HepG2 (cell line): ENCODE measurements around the gene NT5M. TPM values are rescaled to one million over a fixed set of nuclear protein-coding genes. Genes with fewer than 3 reads are reported as not detected.

Experiments used
- AHDC1 ChIP-seq: sonication (generic); formaldehyde crosslinking; IDR thresholded peaks from 2 replicates; pipeline ENCODE4 v1.5.1; 2020; ENCODE audit warnings: mild to moderate bottlenecking, missing genetic modification reagents, borderline replicate concordance
- FOXP4 ChIP-seq: sonication (generic); formaldehyde crosslinking; IDR thresholded peaks from 2 replicates; pipeline ENCODE4 v1.4.0; 2020; ENCODE audit warnings: missing genetic modification reagents
- IKZF5 ChIP-seq: IDR thresholded peaks from 2 replicates; pipeline ENCODE4 v1.6.1; 2018; ENCODE audit warnings: missing genetic modification reagents, mild to moderate bottlenecking, missing compliant biosample characterization
- NCOA2 ChIP-seq: sonication (generic); formaldehyde crosslinking; IDR thresholded peaks from 2 replicates; pipeline ENCODE4 v1.8.0; 2022; ENCODE audit warnings: inconsistent platforms
- ZNF142 ChIP-seq: sonication (generic); formaldehyde crosslinking; IDR thresholded peaks from 2 replicates; pipeline ENCODE4 v1.4.0; 2020; ENCODE audit warnings: missing genetic modification reagents
- ZNF572 ChIP-seq: sonication (generic); formaldehyde crosslinking; IDR thresholded peaks from 2 replicates; pipeline ENCODE4 v1.5.1; 2020; ENCODE audit warnings: mild to moderate bottlenecking, missing genetic modification reagents
- ZNF619 ChIP-seq: sonication (generic); formaldehyde crosslinking; IDR thresholded peaks from 2 replicates; pipeline ENCODE4 v1.4.0; 2020; ENCODE audit warnings: mild to moderate bottlenecking, missing genetic modification reagents
- polyA plus RNA-seq, 8 experiments: library from polyadenylated mRNA; depleted of rRNA in 3 of 8; stranded (reverse) in 7 of 8; unstranded in 1 of 8; fragments of >200 nt; fragmentation: Illumina TruSeq in 4 of 8; extraction: Trizol in 4 of 8; gene quantifications; 2 replicates each; pipeline versions ENCODE4 v1.2.1 to v1.2.3, GENCODE V29; 2011 to 2016; ENCODE audit warnings: low read depth in 4 of 8, missing spikeins in 1 of 8, mixed read lengths in 1 of 8; ENCODE audit not compliant: insufficient read depth in 1 of 8
- total RNA-seq, 5 experiments: library from RNA; depleted of rRNA; stranded (reverse); fragments of >200 nt; fragmentation: Illumina TruSeq; extraction: Trizol; gene quantifications; 2 replicates each; pipeline ENCODE4 v1.2.3, GENCODE V29; 2016; ENCODE audit warnings: low read depth in 1 of 5

Gene NT5M
- total and polyA plus RNA-seq, 2 of the 13 experiments (the other 11 are each of a cell fraction or from before 2014, with no cell fraction given) = 0.55 to 0.78 TPM

GRCh38 chr17:17280613-17281549, 22.3 kb upstream of the NT5M start, which contains the start of gene COPS3 (continued):
- TF ChIP-seq AHDC1 (CRISPR knock-in tag) = 0 out of 2 replicates have a peak, but pooled peaks have one; percentile 40
- TF ChIP-seq ZNF572 (CRISPR knock-in tag) = no peak
- peak; percentile 16; the same call in 1 of the 2 replicates for TF ChIP-seq FOXP4
- TF ChIP-seq ZNF142 = 0 out of 2 replicates have a peak, but pooled peaks have one; percentile 15
- TF ChIP-seq ZNF619 (CRISPR knock-in tag) = 0 out of 2 replicates have a peak, but pooled peaks have one; percentile 65
- peak; percentile 67; the same call in 1 of the 2 replicates for TF ChIP-seq IKZF5 (CRISPR knock-in tag)
- peak; percentile 45; the same call in 1 of the 2 replicates for TF ChIP-seq NCOA2 (CRISPR knock-in tag)
